GM12891 (cell line): ENCODE measurements around the gene DPEP3.

Source experiments
- PAX5 ChIP-seq: IDR thresholded peaks from 2 replicates; pipeline ENCODE4 v1.6.1; 2011; ENCODE audit warnings: low read length, moderate library complexity, mild to moderate bottlenecking; ENCODE audit not compliant: insufficient read depth, severe bottlenecking
- POLR2A ChIP-seq: IDR thresholded peaks from 2 replicates; pipeline ENCODE4 v1.6.1; 2011; ENCODE audit warnings: low read depth, low read length, control low read depth
- POLR2AphosphoS5 ChIP-seq: IDR thresholded peaks from 2 replicates; pipeline ENCODE4 v1.6.1; 2011; ENCODE audit warnings: low read depth, low read length, control low read depth
- POU2F2 ChIP-seq: IDR thresholded peaks from 2 replicates; pipeline ENCODE4 v1.6.1; 2011; ENCODE audit warnings: low read depth, mild to moderate bottlenecking, control low read depth, low read length, moderate library complexity
- SPI1 ChIP-seq: IDR thresholded peaks from 2 replicates; pipeline ENCODE4 v1.6.1; 2011; ENCODE audit warnings: low read depth, low read length, control low read depth
- TAF1 ChIP-seq: IDR thresholded peaks from 2 replicates; pipeline ENCODE4 v1.6.1; 2011; ENCODE audit warnings: low read depth, low read length, control low read depth

DNA sequence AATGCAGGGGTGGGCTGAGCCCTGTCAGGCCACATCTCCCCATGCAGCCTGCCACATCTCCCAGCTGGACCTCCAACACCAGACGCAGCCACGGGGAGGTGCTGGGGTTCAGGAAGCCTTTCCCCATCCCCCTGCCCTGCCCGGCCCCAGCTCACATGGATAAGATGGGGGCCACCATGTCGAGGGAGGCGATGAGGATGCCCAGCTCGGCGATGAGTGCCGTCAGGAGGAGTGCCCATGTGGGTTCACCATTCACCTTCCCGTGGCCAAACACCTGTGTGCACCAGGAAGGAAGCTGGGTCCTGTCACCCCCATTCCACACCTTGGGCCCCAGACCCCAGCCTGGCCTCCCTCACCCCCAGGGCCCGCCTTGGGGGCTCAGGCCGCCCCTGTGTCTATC is 30.7 kb downstream of the DPEP3 start:
- TF ChIP-seq SPI1 = no peak
- no peak for TF ChIP-seq POLR2A
- TF ChIP-seq TAF1 = no peak
- no peak for TF ChIP-seq POU2F2
- no peak for TF ChIP-seq POLR2AphosphoS5
- no peak for TF ChIP-seq PAX5
